H1 (cell line): Measurements from ENCODE around the gene SYDE2. TPM values are rescaled to one million over a fixed set of nuclear protein-coding genes. Genes with fewer than 3 reads are reported as not detected.

Experiments used
- RBBP5 ChIP-seq: IDR thresholded peaks from 2 replicates; pipeline ENCODE4 v1.7.1; 2012; ENCODE audit warnings: low read depth, mild to moderate bottlenecking, inconsistent platforms, low read length, moderate library complexity, borderline replicate concordance
- polyA plus RNA-seq, 7 experiments: library from polyadenylated mRNA; depleted of rRNA in 3 of 7; stranded (reverse) in 5 of 7; unstranded in 2 of 7; fragments of >200 nt in 5 of 7; fragments of 200-250 nt in 2 of 7; gene quantifications; 1 replicate in 5 of 7; 2 replicates in 1 of 7; 4 replicates in 1 of 7; pipeline versions ENCODE4 v1.2.1 to v1.2.3, GENCODE V29; 2011 to 2013; ENCODE audit warnings: missing spikeins in 2 of 7, mixed read lengths in 2 of 7
- total RNA-seq: library from RNA; stranded (reverse); fragmentation: NEBNext Ultra II Directional; extraction: Animal tissue kit (Norgen Biotek cat#: 25700); gene quantifications from 2 replicates; pipeline ENCODE4 v1.2.1, GENCODE V29; 2021
- TF ChIP-seq, protein P1 (sequence below): fragments of 300-600 bp; sonication (generic); IDR thresholded peaks from 2 replicates; pipeline ENCODE4 v1.7.1; 2012; ENCODE audit warnings: low read length, moderate library complexity, mild to moderate bottlenecking, inconsistent platforms; ENCODE audit not compliant: insufficient replicate concordance
- TF ChIP-seq, protein P2 (sequence below): IDR thresholded peaks from 2 replicates; pipeline ENCODE4 v1.6.1; 2012; ENCODE audit warnings: inconsistent platforms
- TF ChIP-seq, protein P3 (sequence below): IDR thresholded peaks from 2 replicates; pipeline ENCODE4 v1.6.1; 2011; ENCODE audit warnings: low read length, improper control_type of control experiment

SYDE2 gene
- total and polyA plus RNA-seq, 2 of the 8 experiments (the other 6 are each of a cell fraction or from before 2014, with no cell fraction given) = 1.6 to 14.6 TPM

DNA sequence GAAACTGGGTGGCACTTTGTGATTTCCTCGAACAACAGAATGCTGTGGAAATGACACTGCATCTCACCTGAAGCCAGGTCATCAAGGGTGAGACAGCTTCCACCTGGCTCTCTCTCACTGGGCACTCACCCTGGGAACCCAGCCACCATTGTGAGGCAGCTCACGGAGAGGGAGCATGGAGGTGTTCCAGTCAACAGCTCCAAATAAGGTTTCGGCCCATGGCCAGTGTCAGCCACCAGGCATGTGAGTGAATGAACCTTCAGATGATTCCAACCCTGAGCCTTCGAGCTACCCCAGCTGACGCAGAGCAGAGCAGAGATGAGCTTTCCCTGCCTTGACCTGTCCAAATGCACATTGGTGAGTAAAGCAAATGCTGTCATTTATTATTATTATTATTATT lies 58.1 kb downstream of the SYDE2 start (continued):
- TF ChIP-seq, protein P1, sequence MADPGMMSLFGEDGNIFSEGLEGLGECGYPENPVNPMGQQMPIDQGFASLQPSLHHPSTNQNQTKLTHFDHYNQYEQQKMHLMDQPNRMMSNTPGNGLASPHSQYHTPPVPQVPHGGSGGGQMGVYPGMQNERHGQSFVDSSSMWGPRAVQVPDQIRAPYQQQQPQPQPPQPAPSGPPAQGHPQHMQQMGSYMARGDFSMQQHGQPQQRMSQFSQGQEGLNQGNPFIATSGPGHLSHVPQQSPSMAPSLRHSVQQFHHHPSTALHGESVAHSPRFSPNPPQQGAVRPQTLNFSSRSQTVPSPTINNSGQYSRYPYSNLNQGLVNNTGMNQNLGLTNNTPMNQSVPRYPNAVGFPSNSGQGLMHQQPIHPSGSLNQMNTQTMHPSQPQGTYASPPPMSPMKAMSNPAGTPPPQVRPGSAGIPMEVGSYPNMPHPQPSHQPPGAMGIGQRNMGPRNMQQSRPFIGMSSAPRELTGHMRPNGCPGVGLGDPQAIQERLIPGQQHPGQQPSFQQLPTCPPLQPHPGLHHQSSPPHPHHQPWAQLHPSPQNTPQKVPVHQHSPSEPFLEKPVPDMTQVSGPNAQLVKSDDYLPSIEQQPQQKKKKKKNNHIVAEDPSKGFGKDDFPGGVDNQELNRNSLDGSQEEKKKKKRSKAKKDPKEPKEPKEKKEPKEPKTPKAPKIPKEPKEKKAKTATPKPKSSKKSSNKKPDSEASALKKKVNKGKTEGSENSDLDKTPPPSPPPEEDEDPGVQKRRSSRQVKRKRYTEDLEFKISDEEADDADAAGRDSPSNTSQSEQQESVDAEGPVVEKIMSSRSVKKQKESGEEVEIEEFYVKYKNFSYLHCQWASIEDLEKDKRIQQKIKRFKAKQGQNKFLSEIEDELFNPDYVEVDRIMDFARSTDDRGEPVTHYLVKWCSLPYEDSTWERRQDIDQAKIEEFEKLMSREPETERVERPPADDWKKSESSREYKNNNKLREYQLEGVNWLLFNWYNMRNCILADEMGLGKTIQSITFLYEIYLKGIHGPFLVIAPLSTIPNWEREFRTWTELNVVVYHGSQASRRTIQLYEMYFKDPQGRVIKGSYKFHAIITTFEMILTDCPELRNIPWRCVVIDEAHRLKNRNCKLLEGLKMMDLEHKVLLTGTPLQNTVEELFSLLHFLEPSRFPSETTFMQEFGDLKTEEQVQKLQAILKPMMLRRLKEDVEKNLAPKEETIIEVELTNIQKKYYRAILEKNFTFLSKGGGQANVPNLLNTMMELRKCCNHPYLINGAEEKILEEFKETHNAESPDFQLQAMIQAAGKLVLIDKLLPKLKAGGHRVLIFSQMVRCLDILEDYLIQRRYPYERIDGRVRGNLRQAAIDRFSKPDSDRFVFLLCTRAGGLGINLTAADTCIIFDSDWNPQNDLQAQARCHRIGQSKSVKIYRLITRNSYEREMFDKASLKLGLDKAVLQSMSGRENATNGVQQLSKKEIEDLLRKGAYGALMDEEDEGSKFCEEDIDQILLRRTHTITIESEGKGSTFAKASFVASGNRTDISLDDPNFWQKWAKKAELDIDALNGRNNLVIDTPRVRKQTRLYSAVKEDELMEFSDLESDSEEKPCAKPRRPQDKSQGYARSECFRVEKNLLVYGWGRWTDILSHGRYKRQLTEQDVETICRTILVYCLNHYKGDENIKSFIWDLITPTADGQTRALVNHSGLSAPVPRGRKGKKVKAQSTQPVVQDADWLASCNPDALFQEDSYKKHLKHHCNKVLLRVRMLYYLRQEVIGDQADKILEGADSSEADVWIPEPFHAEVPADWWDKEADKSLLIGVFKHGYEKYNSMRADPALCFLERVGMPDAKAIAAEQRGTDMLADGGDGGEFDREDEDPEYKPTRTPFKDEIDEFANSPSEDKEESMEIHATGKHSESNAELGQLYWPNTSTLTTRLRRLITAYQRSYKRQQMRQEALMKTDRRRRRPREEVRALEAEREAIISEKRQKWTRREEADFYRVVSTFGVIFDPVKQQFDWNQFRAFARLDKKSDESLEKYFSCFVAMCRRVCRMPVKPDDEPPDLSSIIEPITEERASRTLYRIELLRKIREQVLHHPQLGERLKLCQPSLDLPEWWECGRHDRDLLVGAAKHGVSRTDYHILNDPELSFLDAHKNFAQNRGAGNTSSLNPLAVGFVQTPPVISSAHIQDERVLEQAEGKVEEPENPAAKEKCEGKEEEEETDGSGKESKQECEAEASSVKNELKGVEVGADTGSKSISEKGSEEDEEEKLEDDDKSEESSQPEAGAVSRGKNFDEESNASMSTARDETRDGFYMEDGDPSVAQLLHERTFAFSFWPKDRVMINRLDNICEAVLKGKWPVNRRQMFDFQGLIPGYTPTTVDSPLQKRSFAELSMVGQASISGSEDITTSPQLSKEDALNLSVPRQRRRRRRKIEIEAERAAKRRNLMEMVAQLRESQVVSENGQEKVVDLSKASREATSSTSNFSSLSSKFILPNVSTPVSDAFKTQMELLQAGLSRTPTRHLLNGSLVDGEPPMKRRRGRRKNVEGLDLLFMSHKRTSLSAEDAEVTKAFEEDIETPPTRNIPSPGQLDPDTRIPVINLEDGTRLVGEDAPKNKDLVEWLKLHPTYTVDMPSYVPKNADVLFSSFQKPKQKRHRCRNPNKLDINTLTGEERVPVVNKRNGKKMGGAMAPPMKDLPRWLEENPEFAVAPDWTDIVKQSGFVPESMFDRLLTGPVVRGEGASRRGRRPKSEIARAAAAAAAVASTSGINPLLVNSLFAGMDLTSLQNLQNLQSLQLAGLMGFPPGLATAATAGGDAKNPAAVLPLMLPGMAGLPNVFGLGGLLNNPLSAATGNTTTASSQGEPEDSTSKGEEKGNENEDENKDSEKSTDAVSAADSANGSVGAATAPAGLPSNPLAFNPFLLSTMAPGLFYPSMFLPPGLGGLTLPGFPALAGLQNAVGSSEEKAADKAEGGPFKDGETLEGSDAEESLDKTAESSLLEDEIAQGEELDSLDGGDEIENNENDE = no peak
- no peak for TF ChIP-seq RBBP5
- TF ChIP-seq, protein P2, sequence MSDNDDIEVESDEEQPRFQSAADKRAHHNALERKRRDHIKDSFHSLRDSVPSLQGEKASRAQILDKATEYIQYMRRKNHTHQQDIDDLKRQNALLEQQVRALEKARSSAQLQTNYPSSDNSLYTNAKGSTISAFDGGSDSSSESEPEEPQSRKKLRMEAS = no peak
- TF ChIP-seq, protein P3, sequence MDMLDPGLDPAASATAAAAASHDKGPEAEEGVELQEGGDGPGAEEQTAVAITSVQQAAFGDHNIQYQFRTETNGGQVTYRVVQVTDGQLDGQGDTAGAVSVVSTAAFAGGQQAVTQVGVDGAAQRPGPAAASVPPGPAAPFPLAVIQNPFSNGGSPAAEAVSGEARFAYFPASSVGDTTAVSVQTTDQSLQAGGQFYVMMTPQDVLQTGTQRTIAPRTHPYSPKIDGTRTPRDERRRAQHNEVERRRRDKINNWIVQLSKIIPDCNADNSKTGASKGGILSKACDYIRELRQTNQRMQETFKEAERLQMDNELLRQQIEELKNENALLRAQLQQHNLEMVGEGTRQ = no peak
- TF ChIP-seq, all 59 proteins: peak for 0
